T-cell (primary cell): Measurements from ENCODE around the gene ARHGAP28. TPM values are rescaled to one million over a fixed set of nuclear protein-coding genes. Genes with fewer than 3 reads are reported as not detected.
A peak's percentile ranks its signal among the peaks of the same experiment; 100 is the strongest.

Experiments
- ATAC-seq, 4 experiments: fragments of 200-7000 bp in 3 of 4; fragments of 150-1000 bp in 1 of 4; cut with Tn5 transposase; replicated peaks in 1 of 4; 1 replicate in 3 of 4; 2 replicates in 1 of 4; pipeline ENCODE4 v1.10.0; 2021; ENCODE audit warnings: moderate library complexity in 3 of 4, mild to moderate bottlenecking in 2 of 4, moderate number of reproducible peaks in 1 of 4
- CTCF ChIA-PET, 2 donors: fragments of 300-600 bp; sonication (Branson Sonifier 250); formaldehyde crosslinking; loops; one replicate each; lab custom pipeline; 2022; ENCODE audit warnings: antibody characterized with exemption in 2 of 2; lab: Charles Lee
- POLR2A ChIA-PET, 2 donors: fragments of 300-600 bp; sonication (Branson Sonifier 250); formaldehyde crosslinking; loops; one replicate each; lab custom pipeline; 2022; ENCODE audit warnings: antibody characterized with exemption in 2 of 2; lab: Charles Lee
- DNase-seq, 35 experiments: peaks; one replicate each; pipeline versions ENCODE4 v3.0.0 to v3.0.0-alpha.2; 2013 to 2023
- H3K27ac ChIP-seq: one replicate; pipeline ENCODE4 v1.5.1; 2013; ENCODE audit warnings: low read length
- H3K27me3 ChIP-seq, 2 experiments: replicated peaks in 1 of 2; 1 replicate in 1 of 2; 2 replicates in 1 of 2; pipeline versions ENCODE4 v1.6.1 to v1.7.0; 2013; ENCODE audit warnings: low read length in 1 of 2, mixed read lengths in 1 of 2; ENCODE audit not compliant: control insufficient read depth in 2 of 2, insufficient read depth in 2 of 2; ENCODE audit errors: extremely low read depth in 1 of 2
- H3K36me3 ChIP-seq, 2 donors: 1 replicate in 1 of 2; 2 replicates in 1 of 2; pipeline versions ENCODE4 v1.6.1 to v1.7.0; 2013; ENCODE audit warnings: low read length in 1 of 2; ENCODE audit not compliant: control insufficient read depth in 2 of 2, insufficient read depth in 1 of 2; ENCODE audit errors: extremely low read depth in 1 of 2
- H3K4me1 ChIP-seq, 2 experiments: 1 replicate in 1 of 2; 2 replicates in 1 of 2; pipeline versions ENCODE4 v1.6.1 to v1.7.0; 2013; ENCODE audit warnings: low read length in 2 of 2, mixed read lengths in 1 of 2; ENCODE audit not compliant: insufficient read depth in 2 of 2, control insufficient read depth in 1 of 2; ENCODE audit errors: extremely low read depth in 1 of 2
- H3K4me3 ChIP-seq, 2 donors: 1 replicate in 1 of 2; 2 replicates in 1 of 2; pipeline versions ENCODE4 v1.5.1 to v1.7.0; 2013; ENCODE audit warnings: mild to moderate bottlenecking in 2 of 2, low read length in 1 of 2, moderate library complexity in 1 of 2; ENCODE audit not compliant: control insufficient read depth in 1 of 2; ENCODE audit errors: extremely low read depth in 1 of 2
- H3K9me3 ChIP-seq: 2 replicates; pipeline ENCODE4 v1.7.0; 2013
- H3K27ac Mint-ChIP-seq, 2 donors: one replicate each; pipeline ENCODE4 v1.8.0; 2020 to 2021; ENCODE audit warnings: mild to moderate bottlenecking in 2 of 2, mixed read lengths in 2 of 2
- H3K27me3 Mint-ChIP-seq, 2 donors: one replicate each; pipeline ENCODE4 v1.8.0; 2021 to 2022; ENCODE audit warnings: mixed read lengths in 2 of 2
- H3K36me3 Mint-ChIP-seq: one replicate; pipeline ENCODE4 v1.8.0; 2021; ENCODE audit warnings: mixed read lengths
- H3K4me1 Mint-ChIP-seq, 3 donors: one replicate each; pipeline ENCODE4 v1.8.0; 2020 to 2022; ENCODE audit warnings: mixed read lengths in 3 of 3, mild to moderate bottlenecking in 1 of 3
- H3K4me3 Mint-ChIP-seq, 3 donors: one replicate each; pipeline ENCODE4 v1.8.0; 2020 to 2022; ENCODE audit warnings: mild to moderate bottlenecking in 3 of 3, mixed read lengths in 3 of 3, moderate library complexity in 3 of 3
- H3K9me3 Mint-ChIP-seq, 3 donors: one replicate each; pipeline ENCODE4 v1.8.0; 2020 to 2022; ENCODE audit warnings: mixed read lengths in 3 of 3
- WGBS: methylation state at CpG from one replicate; pipeline ENCODE4 v1.1.5; 2013; ENCODE audit warnings: missing lambda C conversion rate; ENCODE audit not compliant: insufficient coverage; 5-methylcytosine and 5-hydroxymethylcytosine counted together
- total RNA-seq, 35 experiments: library from RNA in 6 of 35; stranded (reverse) in 6 of 35; fragments of 120-200 nt in 1 of 35; gene quantifications; one replicate each; pipeline versions ENCODE4 v1.2.1 to v1.2.4 and lab custom pipeline; 2013 to 2026

The ARHGAP28 gene
- total RNA-seq (under 1 TPM in 1 of 5 donors, not detected in 4; 0.29 TPM), total RNA-seq (lab: John Stamatoyannopoulos, UW) (0 to 0.15 (median 0) reads per million in 29 experiments)
- 0.11 TPM for total RNA-seq (2013)

GRCh38 chr18:6729247-6730091 is at the start of gene ARHGAP28:
Gene ARHGAP28 (plus strand): TSS chr18:6729716. CDS start chr18:6729822, 106 bp downstream.
- CTCF ChIA-PET: no interaction called here
- Histone ChIP-seq H3K9me3 (no peaks in the 10 kb centered on the region), H3K4me1 (no peaks in the 10 kb centered on the region), H3K4me3 (no peak within 1 kb of the TSS), H3K27ac (no peak within 1 kb of the TSS), H3K27me3 (peaks cover 0 to 5% of the 10 kb centered on the region in 2 experiments), H3K36me3 (no peaks in the 10 kb centered on the region)
- no peaks in the 10 kb centered on the region for H3K36me3 Mint-ChIP-seq
- H3K9me3 Mint-ChIP-seq: peaks cover 0 to 11% (median 6%) of the 10 kb centered on the region in 3 donors
- ATAC-seq (no peak), DNase-seq (no peak)
- WGBS: 4% methylated on average over 92 of the region's 96 CpGs
- peaks cover 0 to 6% (median 4%) of the 10 kb centered on the region in 3 donors for H3K4me1 Mint-ChIP-seq
- POLR2A ChIA-PET: no interaction called here
- H3K27ac Mint-ChIP-seq: no peak within 1 kb of the TSS
- H3K4me3 Mint-ChIP-seq: peak within 1 kb of the TSS in 2 of 3 donors; percentile 26 to 33
- H3K27me3 Mint-ChIP-seq: peaks cover 16 to 28% of the 10 kb centered on the region in 2 donors

GRCh38 chr18:6681331-6681875 is 48.1 kb upstream of the ARHGAP28 start:
- Mint-ChIP-seq H3K27me3 (no peaks in the 10 kb centered on the region), H3K4me1 (no peaks in the 10 kb centered on the region), H3K4me3 (no peak overlapping the region), H3K9me3 (peaks cover 0 to 10% (median 5%) of the 10 kb centered on the region in 3 donors), H3K27ac (no peak overlapping the region), H3K36me3 (no peaks in the 10 kb centered on the region)
- Histone ChIP-seq H3K27ac (no peak overlapping the region), H3K4me1 (no peaks in the 10 kb centered on the region), H3K27me3 (no peaks in the 10 kb centered on the region), H3K36me3 (no peaks in the 10 kb centered on the region), H3K9me3 (no peaks in the 10 kb centered on the region), H3K4me3 (no peak overlapping the region)
- ATAC-seq (no peak), DNase-seq (no peak)
- WGBS: no CpG with 5 or more reads among the region's 1 CpG
- POLR2A ChIA-PET: interaction anchor here in 1 of 2 donors (0.6 kb wide), 1 partner anchor 815 kb away, joined by 3 read pairs; no protein-coding TSS in a partner anchor
- CTCF ChIA-PET: no interaction called here

- Mint-ChIP-seq H3K4me1 (no peaks in the 10 kb centered on the region), H3K4me3 (no peak overlapping the region), H3K27me3 (no peaks in the 10 kb centered on the region), H3K27ac (no peak overlapping the region), H3K36me3 (no peaks in the 10 kb centered on the region), H3K9me3 (peaks cover 5 to 10% (median 8%) of the 10 kb centered on the region in 3 donors)
- no peak overlapping the region for H3K27ac ChIP-seq
- POLR2A ChIA-PET: no interaction called here
- H3K4me1 ChIP-seq: no peaks in the 10 kb centered on the region
- CTCF ChIA-PET: no interaction called here
- no peak for ATAC-seq
- no peak overlapping the region for H3K4me3 ChIP-seq
- no peaks in the 10 kb centered on the region for H3K9me3 ChIP-seq
- no peak for DNase-seq
- H3K27me3 ChIP-seq: no peaks in the 10 kb centered on the region
- H3K36me3 ChIP-seq: no peaks in the 10 kb centered on the region
- WGBS: 74% methylated on average over 9 of the region's 14 CpGs
These were observed 46.9 kb upstream of the ARHGAP28 start for GRCh38 chr18:6682437-6683111.

- no peak overlapping the region for H3K27ac Mint-ChIP-seq
- ChIA-PET POLR2A (no interaction called here), CTCF (no interaction called here)
- Histone ChIP-seq H3K4me3 (no peak overlapping the region), H3K27ac (no peak overlapping the region), H3K27me3 (no peaks in the 10 kb centered on the region), H3K4me1 (no peaks in the 10 kb centered on the region), H3K9me3 (no peaks in the 10 kb centered on the region), H3K36me3 (no peaks in the 10 kb centered on the region)
- no peaks in the 10 kb centered on the region for H3K4me1 Mint-ChIP-seq
- no peak for DNase-seq
- 80% methylated on average over 21 of the region's 25 CpGs for WGBS
- H3K27me3 Mint-ChIP-seq: no peaks in the 10 kb centered on the region
- no peak overlapping the region for H3K4me3 Mint-ChIP-seq
- H3K36me3 Mint-ChIP-seq: no peaks in the 10 kb centered on the region
- no peak for ATAC-seq
- peaks cover 5 to 11% (median 10%) of the 10 kb centered on the region in 3 donors for H3K9me3 Mint-ChIP-seq
These were observed 46.2 kb upstream of the ARHGAP28 start for GRCh38 chr18:6683112-6683876.

- Mint-ChIP-seq H3K4me1 (no peaks in the 10 kb centered on the region), H3K36me3 (no peaks in the 10 kb centered on the region), H3K9me3 (peaks cover 10 to 16% (median 11%) of the 10 kb centered on the region in 3 donors), H3K4me3 (no peak overlapping the region), H3K27ac (peak overlapping the region in 1 of 2 donors; percentile 29), H3K27me3 (no peaks in the 10 kb centered on the region)
- H3K4me3 ChIP-seq: no peak overlapping the region
- DNase-seq (no peak), ATAC-seq (no peak)
- CTCF ChIA-PET: no interaction called here
- no peak overlapping the region for H3K27ac ChIP-seq
- H3K4me1 ChIP-seq: no peaks in the 10 kb centered on the region
- POLR2A ChIA-PET: no interaction called here
- no peaks in the 10 kb centered on the region for H3K9me3 ChIP-seq
- no peaks in the 10 kb centered on the region for H3K27me3 ChIP-seq
- H3K36me3 ChIP-seq: no peaks in the 10 kb centered on the region
These were observed 41.8 kb upstream of the ARHGAP28 start for GRCh38 chr18:6687676-6688075.

- Mint-ChIP-seq H3K27ac (no peak overlapping the region), H3K4me3 (no peak overlapping the region), H3K36me3 (no peaks in the 10 kb centered on the region), H3K27me3 (no peaks in the 10 kb centered on the region), H3K4me1 (no peaks in the 10 kb centered on the region), H3K9me3 (peaks cover 8 to 14% (median 14%) of the 10 kb centered on the region in 3 donors)
- no peak overlapping the region for H3K27ac ChIP-seq
- WGBS: 60% methylated on average over 1 of the region's 1 CpG
- DNase-seq (no peak), ATAC-seq (no peak)
- no peaks in the 10 kb centered on the region for H3K9me3 ChIP-seq
- POLR2A ChIA-PET: no interaction called here
- no peaks in the 10 kb centered on the region for H3K36me3 ChIP-seq
- CTCF ChIA-PET: interaction anchor here in 1 of 2 donors (0.6 kb wide), 1 partner anchor 833 kb away, joined by 4 read pairs; no protein-coding TSS in a partner anchor
- no peaks in the 10 kb centered on the region for H3K27me3 ChIP-seq
- H3K4me3 ChIP-seq: no peak overlapping the region
- no peaks in the 10 kb centered on the region for H3K4me1 ChIP-seq
These were observed 20.6 kb upstream of the ARHGAP28 start for GRCh38 chr18:6708890-6709289.
